TTC549 (cell line): Measurements from ENCODE around the gene MACROD1.

Experiments used
- FAIRE-seq: peaks from 2 replicates; lab custom pipeline; 2012; peaks lifted over from hg19 to GRCh38; lab: Jason Lieb, UNC

Gene MACROD1

GRCh38 chr11:64150481-64151239, 15.3 kb downstream of the MACROD1 start:
- no peak for FAIRE-seq

GRCh38 chr11:64150051-64150450, 15.9 kb downstream of the MACROD1 start:
- FAIRE-seq: no peak

- FAIRE-seq: no peak
Observed at GRCh38 chr11:64148917-64149617, 16.8 kb downstream of the MACROD1 start.

GRCh38 chr11:64148226-64148916, 17.5 kb downstream of the MACROD1 start:
- FAIRE-seq: no peak

- no peak for FAIRE-seq
Observed at GRCh38 chr11:64146036-64146955, 19.6 kb downstream of the MACROD1 start.

GRCh38 chr11:64144587-64145472, 21.1 kb downstream of the MACROD1 start:
- FAIRE-seq: no peak

- no peak for FAIRE-seq
Observed at GRCh38 chr11:64141081-64141783, 24.7 kb downstream of the MACROD1 start.

GRCh38 chr11:64140082-64140481, 25.8 kb downstream of the MACROD1 start:
- no peak for FAIRE-seq

- FAIRE-seq: no peak
Observed at GRCh38 chr11:64139049-64139448, 26.9 kb downstream of the MACROD1 start.

- FAIRE-seq: no peak
Observed at GRCh38 chr11:64138398-64138797, 27.5 kb downstream of the MACROD1 start.

GRCh38 chr11:64136765-64137441, 29.0 kb downstream of the MACROD1 start:
- no peak for FAIRE-seq

GRCh38 chr11:64135711-64136110, 30.2 kb downstream of the MACROD1 start:
- no peak for FAIRE-seq

- FAIRE-seq: no peak
Observed at GRCh38 chr11:64134963-64135362, 30.9 kb downstream of the MACROD1 start.

- FAIRE-seq: no peak
Observed at GRCh38 chr11:64132982-64133705, 32.8 kb downstream of the MACROD1 start.

GRCh38 chr11:64132191-64132771, 33.6 kb downstream of the MACROD1 start:
- no peak for FAIRE-seq

GRCh38 chr11:64131683-64132190, 34.2 kb downstream of the MACROD1 start:
- FAIRE-seq: no peak

- no peak for FAIRE-seq
Observed at GRCh38 chr11:64130618-64131017, 35.3 kb downstream of the MACROD1 start.

GRCh38 chr11:64129403-64129802, 36.5 kb downstream of the MACROD1 start:
- no peak for FAIRE-seq
